OCI-LY7 (cell line): ENCODE measurements around the gene HDAC4. TPM values are rescaled to one million over a fixed set of nuclear protein-coding genes. Genes with fewer than 3 reads are reported as not detected.

Experiments used
- BruUV-seq: library from RNA; stranded (reverse); fragments of 400-500 nt; replicated peaks from 2 replicates; lab custom pipeline; 2021; lab: Mats Ljungman, UMichigan
- CTCF ChIA-PET: fragments of 300-600 bp; sonication (Branson Sonifier 250); formaldehyde crosslinking; loops from one replicate; lab custom pipeline; 2022; ENCODE audit warnings: antibody characterized with exemption; ENCODE audit not compliant: unreplicated experiment; lab: Charles Lee
- POLR2A ChIA-PET: fragments of 300-600 bp; sonication (Branson Sonifier 250); formaldehyde crosslinking; loops from one replicate; lab custom pipeline; 2022; ENCODE audit warnings: antibody characterized with exemption; lab: Charles Lee
- DNase-seq: peaks from one replicate; pipeline ENCODE4 v3.0.0-alpha.2; 2015; ENCODE audit warnings: low spot score
- H2AFZ ChIP-seq: fragments of 200-600 bp; sonication (generic), shearing (Covaris generic); 2 replicates; pipeline ENCODE4 v1.6.1; 2014; ENCODE audit warnings: mild to moderate bottlenecking, antibody characterized with exemption, low read length, moderate library complexity
- H3K27ac ChIP-seq: fragments of 200-600 bp; sonication (generic); 2 replicates; pipeline ENCODE4 v1.5.1; 2014; ENCODE audit warnings: mixed run types, low read depth, mild to moderate bottlenecking, moderate library complexity, low read length, inconsistent platforms; ENCODE audit not compliant: poor library complexity, severe bottlenecking
- H3K36me3 ChIP-seq: fragments of 200-600 bp; sonication (generic); 2 replicates; pipeline ENCODE4 v1.6.1; 2014; ENCODE audit warnings: mild to moderate bottlenecking, antibody characterized with exemption, low read length, moderate library complexity, mixed read lengths; ENCODE audit not compliant: insufficient read depth
- H3K4me1 ChIP-seq: fragments of 200-600 bp; sonication (generic); 2 replicates; pipeline ENCODE4 v1.5.1; 2014; ENCODE audit warnings: mild to moderate bottlenecking, low read length; ENCODE audit not compliant: insufficient read depth, poor library complexity, severe bottlenecking
- H3K4me2 ChIP-seq: fragments of 200-600 bp; sonication (generic); 2 replicates; pipeline ENCODE4 v1.6.1; 2014; ENCODE audit warnings: mild to moderate bottlenecking, low read length
- H3K4me3 ChIP-seq: fragments of 200-600 bp; sonication (generic); 2 replicates; pipeline ENCODE4 v1.5.1; 2014; ENCODE audit warnings: mild to moderate bottlenecking, low read depth, low read length; ENCODE audit not compliant: poor library complexity, severe bottlenecking
- H3K79me2 ChIP-seq: fragments of 200-600 bp; sonication (generic); 2 replicates; pipeline ENCODE4 v1.6.1; 2016; ENCODE audit warnings: low read depth, mild to moderate bottlenecking, low read length, moderate library complexity, mixed read lengths; ENCODE audit not compliant: insufficient read depth
- H3K9me2 ChIP-seq: fragments of 200-600 bp; sonication (generic); 2 replicates; pipeline ENCODE4 v1.6.1; 2016; ENCODE audit warnings: mild to moderate bottlenecking, low read length, mixed read lengths; ENCODE audit not compliant: insufficient read depth
- H3K9me3 ChIP-seq: fragments of 200-600 bp; sonication (generic); 2 replicates; pipeline ENCODE4 v1.6.1; 2014; ENCODE audit warnings: mild to moderate bottlenecking, mixed run types, low read length, mixed read lengths
- H4K20me1 ChIP-seq: fragments of 200-600 bp; sonication (generic); 2 replicates; pipeline ENCODE4 v1.6.1; 2014; ENCODE audit warnings: mild to moderate bottlenecking, antibody characterized with exemption, low read length, moderate library complexity, mixed read lengths; ENCODE audit not compliant: insufficient read depth
- CTCF ChIP-seq: fragments of 200-600 bp; sonication (generic); conservative IDR thresholded peaks from 2 replicates; pipeline ENCODE4 v1.5.1; 2014; ENCODE audit warnings: mild to moderate bottlenecking, antibody characterized with exemption, low read length, moderate library complexity, mixed read lengths
- EZH2phosphoT487 ChIP-seq: fragments of 200-600 bp; sonication (generic); IDR thresholded peaks from 2 replicates; pipeline ENCODE4 v1.6.1; 2018; ENCODE audit warnings: low read depth, borderline replicate concordance, mild to moderate bottlenecking, mixed run types, antibody characterized with exemption, low read length, moderate library complexity, mixed read lengths
- intact Hi-C: fragments of 100-400 bp; cut with micrococcal nuclease; formaldehyde crosslinking; loops from one replicate; pipeline ENCODE4 v1.10.0; 2022; ENCODE audit not compliant: unreplicated experiment
- total RNA-seq, 2 experiments: library from RNA; depleted of rRNA in 1 of 2; stranded (reverse); fragments of >200 nt in 1 of 2; shearing (Covaris generic) in 1 of 2; gene quantifications; 2 replicates each; pipeline ENCODE4 v1.2.3, GENCODE V29; 2014 to 2022

The HDAC4 gene
- total RNA-seq, 2 experiments from 2014 or later = 10.2 to 20.6 TPM

- no peak overlapping the region for H2AFZ ChIP-seq
- H3K9me2 ChIP-seq = no peaks in the 10 kb centered on the region
- intact Hi-C loops = no loop called here
- no TSS peak for BruUV-seq
- TF ChIP-seq CTCF = no peak
- TF ChIP-seq EZH2phosphoT487 = no peak
- peaks cover 17% of the 10 kb centered on the region for H3K4me1 ChIP-seq
- no peak overlapping the region for H3K27ac ChIP-seq
- POLR2A ChIA-PET = no interaction called here
- H3K36me3 ChIP-seq = no peaks in the 10 kb centered on the region
- no peak overlapping the region for H3K4me2 ChIP-seq
- H3K4me3 ChIP-seq = no peak overlapping the region
- CTCF ChIA-PET = no interaction called here
- no peaks in the 10 kb centered on the region; the same call in 1 of the 2 replicates for H4K20me1 ChIP-seq
- H3K9me3 ChIP-seq = no peaks in the 10 kb centered on the region
- DNase-seq = no peak
- no peaks in the 10 kb centered on the region for H3K79me2 ChIP-seq
Observed at GRCh38 chr2:239365782-239366435, 34.9 kb downstream of the HDAC4 start.

- DNase-seq = no peak
- CTCF ChIA-PET = no interaction called here
- Histone ChIP-seq H2AFZ (no peak overlapping the region), H3K79me2 (no peaks in the 10 kb centered on the region), H3K4me1 (peaks cover 13% of the 10 kb centered on the region), H3K36me3 (no peaks in the 10 kb centered on the region), H3K4me2 (no peak overlapping the region), H3K9me2 (no peaks in the 10 kb centered on the region), H3K27ac (no peak overlapping the region), H4K20me1 (no peaks in the 10 kb centered on the region; the same call in 1 of the 2 replicates), H3K4me3 (no peak overlapping the region), H3K9me3 (no peaks in the 10 kb centered on the region)
- BruUV-seq = no TSS peak
- intact Hi-C loops = no loop called here
- no peak for TF ChIP-seq EZH2phosphoT487
- no peak for TF ChIP-seq CTCF
- POLR2A ChIA-PET = no interaction called here
Observed at GRCh38 chr2:239365071-239365781, 35.6 kb downstream of the HDAC4 start.
